ENCODE data around the gene UBE2F. TPM values are rescaled to one million over a fixed set of nuclear protein-coding genes. Genes with fewer than 3 reads are reported as not detected.

UBE2F gene
- total and polyA plus RNA-seq, 2 of the 13 experiments (the other 11 are each of a cell fraction or from before 2014, with no cell fraction given): 35.4 to 73.1 TPM

DNA sequence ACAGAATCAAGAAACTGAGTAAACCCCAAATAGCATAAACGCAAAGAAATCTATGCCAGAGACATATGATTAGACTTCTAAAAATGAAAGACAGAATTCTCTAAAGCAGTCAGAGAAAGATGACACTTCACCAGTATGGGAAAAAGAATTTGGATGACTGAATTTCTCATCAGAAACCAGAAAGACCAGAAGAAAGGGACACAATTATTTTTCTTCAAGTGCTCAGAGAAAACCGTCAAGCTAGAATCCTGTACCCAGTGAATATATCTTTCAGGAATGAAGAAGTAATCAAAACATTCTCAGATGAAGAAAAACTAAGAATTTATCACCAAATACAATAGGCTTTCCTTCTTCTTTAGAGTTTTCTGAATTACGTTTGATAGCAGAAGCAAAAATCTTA is 119.1 kb downstream of the UBE2F start:
- FAIRE-seq: no peak

More for the DNA sequence above, 119.1 kb downstream of the UBE2F start:
- no peak overlapping the region for H2AFZ ChIP-seq (ENCODE audit: low read length)
- no peaks in the 10 kb centered on the region for H3K79me2 ChIP-seq (ENCODE audit: insufficient read depth, low read length)
- POLR2A ChIA-PET: no interaction called here
- no peak for TF ChIP-seq HOXA7 (CRISPR knock-in tag; IDR thresholded peaks at IDR 0.05)
- TF ChIP-seq ZNF484 (CRISPR knock-in tag; IDR thresholded peaks at IDR 0.05; ENCODE audit: borderline replicate concordance, low read depth): no peak
- TF ChIP-seq RFXAP (CRISPR knock-in tag; IDR thresholded peaks at IDR 0.05; ENCODE audit: borderline replicate concordance): no peak
- TF ChIP-seq JUN (CRISPR knock-in tag; IDR thresholded peaks at IDR 0.05): no peak
- TF ChIP-seq PHF5A (CRISPR knock-in tag; IDR thresholded peaks at IDR 0.05; ENCODE audit: low read depth, unreplicated experiment): no peak
- no peak for TF ChIP-seq MTERF4 (CRISPR knock-in tag; IDR thresholded peaks at IDR 0.05)
- TF ChIP-seq ELK4 (CRISPR knock-in tag; IDR thresholded peaks at IDR 0.05; ENCODE audit: borderline replicate concordance): no peak
- TF ChIP-seq ELF4 (CRISPR knock-in tag; IDR thresholded peaks at IDR 0.05; ENCODE audit: borderline replicate concordance): no peak
- TF ChIP-seq TEAD3 (CRISPR knock-in tag; optimal IDR thresholded peaks at IDR 0.05; ENCODE audit: borderline replicate concordance): no peak
- TF ChIP-seq ZNF792 (CRISPR knock-in tag; IDR thresholded peaks at IDR 0.05): no peak
- no peak for TF ChIP-seq TBL1XR1 (IDR thresholded peaks at IDR 0.05; ENCODE audit: borderline replicate concordance, low read length, partially characterized antibody)
- TF ChIP-seq GPBP1L1 (CRISPR knock-in tag; IDR thresholded peaks at IDR 0.05): no peak
- no peak for TF ChIP-seq ZFP36 (IDR thresholded peaks at IDR 0.05; ENCODE audit: borderline replicate concordance, low read depth, low read length, partially characterized antibody)
- H3K4me2 ChIP-seq (ENCODE audit: low read depth, low read length): no peak overlapping the region
- CTCF ChIA-PET (ENCODE audit: low intra/inter-chr PET ratio, low total read pairs): no interaction called here
- in situ Hi-C loops (cut with HindIII; ENCODE audit: extremely low pct_ligation_motif_present, low pct_unique_long_range_greater_than_20kb) (no loop called here), intact Hi-C loops (cut with micrococcal nuclease; ENCODE audit: unreplicated experiment) (no loop called here)
- no peaks in the 10 kb centered on the region for H3K27me3 ChIP-seq (ENCODE audit: control insufficient read depth in 1 of 2, insufficient read depth in 2 of 2, low read length in 2 of 2)
- H3K9me3 ChIP-seq (ENCODE audit: low read length): no peaks in the 10 kb centered on the region; the same call in 1 of the 2 replicates
- no peak for ATAC-seq
- H3K9ac ChIP-seq (ENCODE audit: insufficient read depth, low read depth, low read length): no peak overlapping the region
- BruUV-seq (replicated peaks): no TSS peak
- no peak overlapping the region for H3K27ac ChIP-seq (ENCODE audit: extremely low read length, insufficient read depth, low read length)
- peaks cover 29 to 40% of the 10 kb centered on the region in 2 experiments for H3K36me3 ChIP-seq (replicated peaks in 1 of 2; ENCODE audit: control insufficient read depth in 1 of 2, insufficient read depth in 2 of 2, low read length in 2 of 2)
- DNase-seq (ENCODE audit: low spot score): no peak
- H3K4me1 ChIP-seq (ENCODE audit: insufficient read depth, low read length): peaks cover 3% of the 10 kb centered on the region
- no peak overlapping the region for H3K4me3 ChIP-seq (replicated peaks in 1 of 3; ENCODE audit: insufficient read depth in 1 of 3, low read depth in 2 of 3, low read length in 3 of 3)
- WGBS (ENCODE audit: low lambda C conversion rate): 96% methylated on average over 3 of the region's 3 CpGs
- H4K20me1 ChIP-seq (ENCODE audit: insufficient read depth, low read length): no peaks in the 10 kb centered on the region
